ENCODE results near the gene NWD2.
"Not testable (repeated sequence)": the region's sequence is repeated elsewhere in the genome, so short reads cannot be mapped to it uniquely, and the experiment has no call there.

Gene NWD2

DNA sequence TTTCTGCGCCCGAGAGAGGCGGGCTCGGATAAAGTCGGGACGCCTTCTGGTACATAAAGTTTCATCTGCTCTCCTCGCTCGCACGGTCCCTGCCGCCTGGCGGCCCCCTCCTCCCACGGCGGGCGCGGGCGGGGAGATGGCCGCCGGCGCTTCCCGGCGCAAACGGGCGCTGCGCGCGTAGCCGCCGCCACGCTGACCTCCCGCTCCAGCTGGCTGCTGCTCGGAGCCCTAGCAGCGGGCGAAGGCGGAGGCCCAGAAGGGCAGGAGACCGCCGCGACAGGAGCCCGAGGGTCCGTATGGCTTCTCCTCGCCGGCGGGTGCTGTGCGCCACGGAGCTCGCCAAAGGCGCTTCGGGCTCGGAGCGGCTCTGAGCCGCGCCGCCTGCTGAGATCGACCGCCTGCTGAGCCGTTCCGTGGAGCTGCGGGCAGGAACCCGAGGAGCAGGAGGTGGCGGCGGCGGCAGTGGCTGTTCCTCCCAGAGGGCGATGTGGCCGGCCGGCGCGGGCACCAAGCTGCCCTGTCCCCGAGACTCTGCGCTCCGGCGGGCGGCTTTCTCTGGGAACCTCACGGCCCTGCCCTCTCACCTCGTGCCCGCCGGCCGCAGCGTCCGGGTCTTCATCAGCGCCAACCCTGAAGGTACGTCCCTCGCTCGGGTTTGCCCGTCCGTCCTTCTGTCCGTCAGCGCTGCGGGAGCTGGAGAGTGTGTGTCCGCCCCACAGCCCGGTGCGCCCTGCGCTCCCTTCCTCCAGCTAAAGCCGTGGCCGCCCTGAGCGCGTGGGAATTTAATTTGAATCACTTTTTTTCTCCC lies at the start of gene NWD2:
TSS of gene NWD2 (plus strand) at position 161 of the 808 bp plus-strand sequence. CDS start at position 486, 325 bp downstream.
- DNase-seq, result no peak

GRCh38 chr4:37197899-37198298 lies 46.6 kb upstream of the NWD2 start:
- DNase-seq, result no peak

DNA sequence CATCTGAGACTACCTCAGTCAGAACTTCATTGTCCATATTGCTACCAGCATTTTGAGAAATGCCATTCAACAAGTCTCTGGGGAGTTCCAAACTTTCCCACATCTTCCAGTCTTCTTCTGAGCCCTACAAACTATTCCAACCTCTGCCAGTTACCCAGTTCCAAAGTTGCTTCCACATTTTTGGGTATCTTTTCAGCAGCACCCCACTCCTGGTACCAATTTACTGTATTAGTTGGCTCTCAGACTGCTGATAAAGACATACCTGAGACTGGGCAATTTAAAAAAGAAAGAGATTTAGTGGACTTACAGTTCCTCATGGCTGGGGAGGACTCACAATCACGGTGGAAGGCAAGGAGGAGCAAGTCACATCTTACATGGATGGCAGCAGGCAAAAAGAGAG lies 39.8 kb upstream of the NWD2 start:
- DNase-seq, result not testable (repeated sequence)

DNA sequence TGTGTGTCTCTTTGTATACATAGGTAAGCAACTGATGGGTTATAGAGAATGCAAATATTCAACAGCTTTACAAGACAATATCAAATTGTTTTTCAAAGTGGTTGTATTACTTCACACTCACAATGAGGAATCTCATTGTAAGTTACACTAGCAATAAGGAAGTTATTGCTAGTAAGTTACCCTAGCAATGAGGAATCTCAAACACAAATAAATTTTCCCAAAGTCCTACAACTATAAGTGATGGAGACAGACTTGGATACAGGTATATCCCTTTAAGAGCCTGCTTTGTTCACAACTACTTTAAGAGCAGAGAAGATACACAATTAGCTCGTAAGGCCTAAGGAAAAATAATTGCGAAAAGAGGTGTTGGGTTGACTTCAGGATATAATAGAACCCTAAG lies 28.3 kb upstream of the NWD2 start:
- DNase-seq, result no peak

GRCh38 chr4:37219242-37219641 lies 25.3 kb upstream of the NWD2 start:
- no peak for DNase-seq

- no peak for DNase-seq
Measured at GRCh38 chr4:37219990-37220389, 24.6 kb upstream of the NWD2 start.

GRCh38 chr4:37220685-37221084 lies 23.9 kb upstream of the NWD2 start:
- no peak for DNase-seq

DNA sequence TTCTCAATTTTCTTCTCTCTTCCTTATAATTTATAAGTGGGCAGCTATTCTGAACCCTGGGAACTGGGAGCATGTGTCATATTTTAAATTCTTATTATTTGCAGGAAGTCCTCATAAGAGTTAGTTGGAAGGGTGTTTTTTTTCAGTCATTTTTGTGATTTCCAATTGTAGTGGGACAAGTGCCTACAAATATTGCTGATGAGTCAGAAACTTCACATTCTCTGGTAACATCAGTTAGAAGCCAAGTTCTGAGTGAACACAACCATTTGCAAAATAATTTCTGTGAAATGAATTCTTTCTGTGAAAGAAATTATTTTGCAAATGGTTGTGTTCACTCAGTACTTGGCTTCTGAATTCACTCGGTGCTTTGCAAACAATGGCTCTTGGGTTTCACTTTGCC lies 20.8 kb upstream of the NWD2 start:
- no peak for DNase-seq

GRCh38 chr4:37224854-37225253 lies 19.7 kb upstream of the NWD2 start:
- no peak for DNase-seq

DNA sequence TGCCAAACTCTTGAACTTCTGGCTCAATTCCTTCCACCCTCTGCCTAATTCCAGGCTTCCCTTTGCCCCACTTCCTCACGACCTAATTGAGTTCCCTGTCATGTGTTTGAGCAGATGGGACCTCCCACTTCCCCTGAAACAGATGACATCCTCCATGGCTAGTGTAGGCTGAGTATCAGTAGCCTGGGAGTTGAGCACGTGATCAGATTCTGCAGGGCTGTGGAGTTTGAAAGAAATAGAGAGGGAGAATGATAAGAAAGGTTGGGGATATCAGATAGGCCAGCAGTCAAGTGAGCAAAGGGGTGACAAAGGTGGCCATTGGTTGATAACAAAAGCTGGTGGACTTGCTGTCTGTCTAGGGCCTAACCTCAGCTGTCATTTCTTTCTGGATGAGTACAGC lies 18.8 kb upstream of the NWD2 start:
- DNase-seq, result no peak

- DNase-seq, result no peak
Measured at GRCh38 chr4:37232315-37232714, 12.2 kb upstream of the NWD2 start.

- no peak for DNase-seq
Measured at GRCh38 chr4:37236165-37236564, 8.4 kb upstream of the NWD2 start.

GRCh38 chr4:37241647-37242046 lies 2.9 kb upstream of the NWD2 start:
- DNase-seq, result no peak

- DNase-seq, result no peak
Measured at GRCh38 chr4:37243051-37243450, 1.5 kb upstream of the NWD2 start.

- no peak for DNase-seq
Measured at GRCh38 chr4:37243722-37244582, 591 bp upstream of the NWD2 start.

DNA sequence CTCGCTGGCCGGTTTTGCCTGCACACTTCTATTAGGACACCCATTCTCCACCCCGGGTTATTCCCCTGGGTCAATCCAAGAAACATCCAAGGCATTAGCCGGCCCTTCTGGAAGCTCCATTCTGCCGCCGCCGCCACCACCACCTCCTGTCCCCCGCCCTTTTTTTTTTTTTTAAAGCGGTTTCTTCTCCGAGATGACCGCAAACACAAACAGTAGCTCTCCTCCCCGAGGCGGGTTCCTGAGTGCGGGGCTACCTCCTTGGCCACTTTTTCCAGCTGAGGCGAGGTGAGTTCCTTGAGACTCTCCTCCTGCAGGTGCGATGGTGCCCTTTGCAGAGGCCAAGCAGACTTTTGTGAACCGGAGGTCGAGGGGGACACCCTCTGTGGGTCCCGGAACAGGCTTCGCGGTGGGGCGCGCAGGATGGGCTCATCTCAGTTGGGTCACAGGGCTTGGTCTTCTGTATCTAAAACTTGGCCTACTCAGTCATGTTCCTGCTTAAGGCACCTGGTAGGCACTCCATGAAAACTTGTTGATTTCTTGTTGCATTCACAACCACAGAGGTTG lies 930 bp downstream of the NWD2 start:
- no peak for DNase-seq

- no peak for DNase-seq
Measured at GRCh38 chr4:37246891-37247290, 2.3 kb downstream of the NWD2 start.

- DNase-seq, result no peak
Measured at GRCh38 chr4:37258221-37258620, 13.7 kb downstream of the NWD2 start.

- DNase-seq, result no peak
Measured at GRCh38 chr4:37268319-37268718, 23.8 kb downstream of the NWD2 start.

DNA sequence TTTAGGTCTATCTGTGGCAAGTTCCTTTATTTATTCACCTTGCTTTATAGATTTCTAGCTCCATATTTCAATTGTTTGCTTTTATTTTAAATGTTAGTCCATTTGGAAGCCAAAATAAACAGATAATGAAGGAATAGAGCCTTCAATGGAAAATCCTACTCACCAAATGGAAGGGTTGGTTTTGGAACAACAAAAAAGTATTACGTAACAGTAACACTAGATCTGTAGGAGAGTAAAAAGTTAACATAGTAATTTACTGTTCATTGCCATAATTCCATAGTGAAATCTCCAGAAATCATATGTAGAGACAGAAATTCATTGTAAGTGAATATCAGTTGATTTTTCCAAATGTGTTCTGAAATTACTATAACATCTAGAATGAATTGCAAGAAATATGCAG lies 34.6 kb downstream of the NWD2 start:
- no peak for DNase-seq

DNA sequence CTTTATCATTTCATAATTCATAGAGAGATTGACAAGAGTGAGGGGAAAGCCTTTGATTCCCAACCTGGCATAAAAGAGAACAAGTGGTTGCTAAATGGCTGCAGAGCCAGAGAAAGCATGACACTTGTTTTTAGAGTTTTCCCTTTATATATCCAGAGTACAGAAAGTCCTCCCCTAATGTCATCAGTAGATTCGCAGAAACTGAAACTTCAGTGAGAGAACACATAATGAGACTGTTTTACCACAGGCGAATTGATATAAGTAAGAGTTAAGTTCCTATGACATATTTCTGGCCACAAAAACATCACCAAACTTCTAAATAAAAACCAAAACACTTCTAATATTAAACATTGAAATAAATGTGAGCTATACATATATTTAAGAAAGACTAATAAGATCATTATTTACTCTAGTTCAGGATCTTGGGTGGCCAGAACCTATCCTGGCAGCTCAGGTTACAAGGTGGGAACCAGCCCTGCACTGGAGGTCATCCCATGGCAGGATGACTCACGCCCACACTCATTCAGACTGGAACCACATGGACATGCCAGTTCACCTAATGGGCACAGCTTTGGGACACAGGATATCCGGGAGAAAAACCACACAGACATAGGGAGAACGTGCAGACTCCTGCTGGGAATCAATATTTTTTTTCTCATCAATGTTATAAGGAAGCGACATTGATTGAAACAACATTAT lies 35.5 kb downstream of the NWD2 start:
- DNase-seq, result no peak

GRCh38 chr4:37299468-37299867 lies 54.9 kb downstream of the NWD2 start:
- no peak for DNase-seq

DNA sequence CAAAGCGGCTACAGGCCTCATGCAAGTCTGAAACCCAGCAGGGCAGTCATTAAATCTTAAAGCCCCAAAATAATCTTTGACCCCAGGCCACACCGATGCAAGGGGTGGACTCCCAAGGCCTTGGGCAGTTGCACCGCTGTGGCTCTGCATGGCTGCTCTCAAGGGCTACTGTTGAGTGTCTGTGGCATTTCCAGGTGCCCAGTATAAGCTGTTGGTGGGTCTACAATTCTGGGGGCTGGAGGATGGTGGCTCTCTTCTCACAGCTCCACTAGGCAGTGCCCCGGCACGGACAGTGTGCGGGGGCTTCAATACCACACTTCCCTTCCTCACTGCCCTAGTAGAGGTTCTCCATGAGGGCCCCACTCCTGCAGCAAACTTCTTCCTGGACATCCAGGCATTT lies 60.1 kb downstream of the NWD2 start:
- DNase-seq, result no peak

Measured in CD4-positive, alpha-beta T cell treated with Interleukin-4 for 1 hour (primary cell).